PC-3 (cell line): ENCODE measurements around the gene DNAJC6.

Experiments used
- CTCF ChIP-seq: fragments of 300-600 bp; sonication (generic); conservative IDR thresholded peaks from 2 replicates; pipeline ENCODE4 v1.5.1; 2017; ENCODE audit warnings: antibody characterized with exemption, low read depth, mild to moderate bottlenecking, low read length
- EZH2 ChIP-seq: fragments of 300-600 bp; sonication (generic); IDR thresholded peaks from one replicate; pipeline ENCODE4 v1.6.1; 2017; ENCODE audit warnings: antibody characterized with exemption, mild to moderate bottlenecking, low read length; ENCODE audit not compliant: unreplicated experiment
- EZH2phosphoT487 ChIP-seq: fragments of 300-600 bp; sonication (generic); IDR thresholded peaks from 2 replicates; pipeline ENCODE4 v1.6.1; 2018; ENCODE audit warnings: mild to moderate bottlenecking, antibody characterized with exemption, low read length, borderline replicate concordance

GRCh38 chr1:65308781-65309303 lies 501 bp upstream of the DNAJC6 start:
- TF ChIP-seq CTCF: no peak
- TF ChIP-seq EZH2: no peak
- TF ChIP-seq EZH2phosphoT487: no peak
